C4-2B (cell line): ENCODE data around the gene BOLA1.

Source experiments
- CTCF ChIP-seq: fragments of 450-650 bp; conservative IDR thresholded peaks from 2 replicates; pipeline ENCODE4 v1.5.1; 2017; ENCODE audit warnings: mild to moderate bottlenecking
- ZFX ChIP-seq: fragments of 450-650 bp; IDR thresholded peaks from 2 replicates; pipeline ENCODE4 v1.6.1; 2017

GRCh38 chr1:149886396-149887195 is 12.8 kb upstream of the BOLA1 start:
- TF ChIP-seq CTCF (no peak), ZFX (no peak; the same call in 1 of the 2 replicates)
